Motor neuron (in vitro differentiated cells): ENCODE data around the gene SIRT2. TPM values are rescaled to one million over a fixed set of nuclear protein-coding genes. Genes with fewer than 3 reads are reported as not detected.
"Not testable (repeated sequence)": the region's sequence is repeated elsewhere in the genome, so short reads cannot be mapped to it uniquely, and the experiment has no call there.

Source experiments
- ATAC-seq, 8 experiments: fragments of 200-7000 bp; cut with Tn5 transposase; replicated peaks in 6 of 8; 2 replicates each; pipeline ENCODE4 v1.8.0; 2021; ENCODE audit warnings: mild to moderate bottlenecking in 8 of 8, moderate library complexity in 8 of 8
- H3K27ac ChIP-seq, 2 donors: fragments of 250-450 bp; sonication (Bioruptor Pico); 2 replicates each; pipeline ENCODE4 v1.9.0; 2021; ENCODE audit warnings: antibody characterized with exemption in 2 of 2, mild to moderate bottlenecking in 2 of 2, moderate library complexity in 1 of 2
- H3K4me1 ChIP-seq, 2 donors: fragments of 250-450 bp; sonication (Bioruptor Pico); replicated peaks in 1 of 2; 2 replicates each; pipeline ENCODE4 v1.6.1; 2021; ENCODE audit warnings: antibody characterized with exemption in 2 of 2, mild to moderate bottlenecking in 2 of 2, moderate library complexity in 1 of 2
- H3K4me3 ChIP-seq, 5 donors: fragments of 250-450 bp; sonication (Bioruptor Pico); 2 replicates each; pipeline ENCODE4 v1.9.0; 2021; ENCODE audit warnings: antibody characterized with exemption in 5 of 5, mild to moderate bottlenecking in 5 of 5, moderate library complexity in 4 of 5
- WGBS, 10 experiments: fragments of 450-650 bp; shearing (Covaris generic); methylation state at CpG; one replicate each; pipeline ENCODE4 v1.0.0; 2022; 5-methylcytosine and 5-hydroxymethylcytosine counted together
- in situ Hi-C, 9 experiments: fragments of 400-800 bp; cut with MboI; loops; one replicate each; pipeline ENCODE4 v1.15.0; 2021; ENCODE audit warnings: low sequenced_read_pairs in 9 of 9, low pct_unique_long_range_greater_than_20kb in 2 of 9; ENCODE audit not compliant: unreplicated experiment in 9 of 9
- total RNA-seq, 8 experiments: library from RNA; unstranded; fragments of 300-600 nt; gene quantifications; 2 replicates each; pipeline versions ENCODE4 v1.2.3 to v1.2.4, GENCODE V29; 2022

The SIRT2 gene
- total RNA-seq, 8 experiments from 2014 or later = 22.8 to 66.0 (median 38.1) TPM

DNA sequence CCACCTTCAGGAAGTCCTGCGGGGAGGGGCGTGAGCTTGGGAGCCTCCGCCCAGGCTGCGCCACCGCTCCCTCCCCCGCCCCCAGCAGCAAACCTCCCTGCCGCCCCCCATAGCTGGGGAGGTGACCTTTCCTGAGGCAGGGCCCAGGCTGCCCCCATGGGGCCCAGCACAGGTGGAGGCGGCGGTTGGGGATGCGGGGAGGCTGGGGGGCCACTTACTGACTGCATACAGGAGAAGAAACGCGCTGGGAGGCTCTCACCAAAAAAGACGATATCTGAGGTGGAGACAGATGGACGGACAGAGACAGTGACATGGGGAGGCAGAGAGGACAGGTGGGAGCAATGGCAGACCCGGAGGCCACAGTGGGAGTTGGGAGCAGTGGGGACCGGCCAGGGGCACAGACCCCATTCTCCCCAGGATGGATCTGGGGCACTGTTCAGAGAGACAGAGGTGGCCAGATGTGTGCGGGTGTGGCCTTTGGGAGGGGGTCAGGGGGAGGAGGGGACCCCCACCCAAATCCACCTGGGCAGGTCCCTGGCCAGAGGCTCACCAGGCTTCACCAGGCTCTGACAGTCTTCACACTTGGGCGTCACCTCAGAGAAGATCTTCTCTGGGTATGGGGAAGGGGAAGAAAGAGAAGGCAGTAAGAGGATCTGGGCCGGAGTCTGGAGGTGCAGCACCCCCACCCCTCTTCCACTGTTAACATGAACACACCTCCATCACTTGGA lies 18.4 kb downstream of the SIRT2 start:
- in situ Hi-C loops = no loop called here
- no peak overlapping the region for H3K27ac ChIP-seq
- no peak for ATAC-seq
- WGBS, 10 experiments = 100% methylated on average over 1 of the region's 19 CpGs; no CpG with 5 or more reads in 9 of the 10 experiments
- H3K4me3 ChIP-seq = no peak overlapping the region
- H3K4me1 ChIP-seq = peaks cover 0 to 11% of the 10 kb centered on the region in 2 donors

- no peak overlapping the region for H3K4me3 ChIP-seq
- H3K4me1 ChIP-seq = peaks cover 0 to 11% of the 10 kb centered on the region in 2 donors
- no peak for ATAC-seq
- 100% methylated on average over 2 of the region's 19 CpGs; no CpG with 5 or more reads in 9 of the 10 experiments for WGBS, 10 experiments
- in situ Hi-C loops = no loop called here
- no peak overlapping the region for H3K27ac ChIP-seq
Measured at GRCh38 chr19:38880076-38880881, 19.1 kb downstream of the SIRT2 start.

DNA sequence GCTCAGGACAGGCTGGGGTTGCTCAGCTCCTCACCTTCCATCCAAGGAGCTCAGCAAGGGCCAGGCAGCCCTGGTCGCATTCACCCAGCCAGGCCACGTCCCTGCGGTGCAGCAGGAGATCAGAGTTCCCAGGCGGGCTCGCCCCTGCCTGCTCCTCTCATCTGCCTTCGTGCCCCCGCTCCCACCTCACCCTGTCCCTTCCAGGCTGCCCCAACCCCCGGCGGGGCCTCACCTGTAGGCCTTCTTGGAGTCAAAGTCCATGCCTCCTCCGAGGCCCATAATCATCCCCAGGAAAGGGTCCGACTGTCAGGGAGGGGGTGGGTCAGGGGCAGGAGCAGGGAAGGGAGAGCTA lies 20.0 kb downstream of the SIRT2 start:
- in situ Hi-C loops = no loop called here
- ATAC-seq = no peak
- Histone ChIP-seq H3K4me3 (no peak overlapping the region), H3K4me1 (peaks cover 0 to 11% of the 10 kb centered on the region in 2 donors), H3K27ac (no peak overlapping the region)
- 80% methylated on average over 1 of the region's 11 CpGs; no CpG with 5 or more reads in 9 of the 10 experiments for WGBS, 10 experiments

DNA sequence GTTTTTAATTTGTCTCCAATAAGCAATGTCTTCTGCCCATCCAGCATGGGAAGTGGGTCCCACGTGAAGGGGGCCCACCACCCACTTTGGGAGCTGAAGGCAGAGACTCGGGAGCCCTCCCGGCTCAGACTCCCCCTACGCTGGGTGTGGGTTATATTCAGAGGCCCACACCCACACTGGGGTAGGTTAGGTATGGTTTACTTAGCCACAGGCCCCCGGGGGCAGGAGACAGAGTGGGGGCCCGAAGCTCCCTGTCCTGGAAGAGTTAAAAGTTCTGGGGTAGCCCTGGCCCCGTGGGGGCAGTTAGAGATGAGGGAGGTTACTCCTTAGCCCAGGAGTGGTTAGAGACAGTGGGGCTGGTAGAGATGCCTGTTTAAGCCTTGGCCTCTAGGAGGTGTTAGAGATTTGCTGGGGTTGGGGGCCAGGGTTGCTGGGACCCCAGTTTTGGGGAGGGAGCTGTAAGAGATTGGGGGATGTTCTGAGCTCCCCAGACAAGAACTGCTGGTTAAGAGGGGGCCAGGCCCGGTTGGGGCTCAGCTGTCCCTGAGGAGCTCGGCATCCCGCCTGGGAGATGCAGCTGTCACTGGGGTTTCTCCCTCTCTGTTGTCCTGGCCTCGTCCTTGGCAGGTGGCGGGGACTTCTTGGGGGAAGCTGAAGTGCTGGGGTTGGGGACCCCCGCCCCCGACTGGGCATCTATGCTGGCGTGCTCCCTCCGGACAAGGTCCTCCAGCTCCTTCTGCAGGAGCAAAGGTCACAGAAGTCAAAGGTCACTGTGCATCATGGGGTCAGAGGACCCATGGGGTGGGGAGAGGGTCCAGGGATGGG lies 20.6 kb downstream of the SIRT2 start:
- no peak for ATAC-seq
- Histone ChIP-seq H3K4me3 (no peak overlapping the region), H3K4me1 (peaks cover 0 to 11% of the 10 kb centered on the region in 2 donors), H3K27ac (peak overlapping the region in 1 of 2 donors; percentile 27)
- 17 to 100% (median 60%) methylated on average over 1 to 2 of the region's 16 CpGs; no CpG with 5 or more reads in 5 of the 10 experiments for WGBS, 10 experiments
- in situ Hi-C loops = no loop called here

GRCh38 chr19:38877781-38878574 lies 21.4 kb downstream of the SIRT2 start, which contains the start of gene RINL:
RINL (minus strand) TSS chr19:38878275; CDS start chr19:38876742, 1,533 bp downstream.
- WGBS, 10 experiments = 43 to 100% methylated on average over 1 of the region's 11 CpGs; no CpG with 5 or more reads in 8 of the 10 experiments

GRCh38 chr19:38875656-38876395 lies 23.6 kb downstream of the SIRT2 start:
- in situ Hi-C loops = no loop called here
- H3K27ac ChIP-seq = no peak overlapping the region
- WGBS, 10 experiments = 70 to 100% (median 84%) methylated on average over 1 to 5 of the region's 6 CpGs; no CpG with 5 or more reads in 1 of the 10 experiments
- H3K4me1 ChIP-seq = peaks cover 0 to 11% of the 10 kb centered on the region in 2 donors
- no peak for ATAC-seq
- no peak overlapping the region for H3K4me3 ChIP-seq

More at GRCh38 chr19:38877781-38878574, 21.4 kb downstream of the SIRT2 start, which contains the start of gene RINL:
- peak within 1 kb of the TSS in 1 of 2 donors; percentile 30 for H3K27ac ChIP-seq
- peak; percentile 27 to 83 (median 51) for ATAC-seq
- in situ Hi-C loops = no loop called here
- no peak within 1 kb of the TSS for H3K4me3 ChIP-seq
- peaks cover 0 to 11% of the 10 kb centered on the region in 2 donors for H3K4me1 ChIP-seq

DNA sequence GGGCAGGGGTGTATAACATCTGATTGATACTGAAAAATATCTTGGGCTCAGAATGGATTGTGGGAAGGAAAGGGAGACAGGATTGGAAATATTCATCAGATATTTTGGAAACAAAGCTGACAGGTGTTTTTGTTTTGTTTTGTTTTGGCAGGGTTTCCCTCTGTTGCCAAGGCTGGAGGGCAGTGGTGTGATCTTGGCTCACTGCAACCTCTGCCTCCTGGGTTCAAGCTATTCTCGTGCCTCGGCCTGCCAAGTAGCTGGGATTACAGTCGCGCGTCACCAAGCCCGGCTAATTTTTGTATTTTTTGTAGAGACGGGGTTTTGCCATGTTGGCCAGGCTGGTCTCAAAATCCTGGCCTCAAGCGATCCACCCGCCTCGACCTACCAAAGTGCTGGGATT lies 26.0 kb downstream of the SIRT2 start:
- WGBS, 10 experiments = 71 to 94% (median 80%) methylated on average over 1 to 10 of the region's 10 CpGs; no CpG with 5 or more reads in 5 of the 10 experiments
- H3K4me1 ChIP-seq = peaks cover 0 to 11% of the 10 kb centered on the region in 2 donors
- ATAC-seq, in situ Hi-C loops, H3K27ac ChIP-seq, H3K4me3 ChIP-seq: not testable (repeated sequence)

DNA sequence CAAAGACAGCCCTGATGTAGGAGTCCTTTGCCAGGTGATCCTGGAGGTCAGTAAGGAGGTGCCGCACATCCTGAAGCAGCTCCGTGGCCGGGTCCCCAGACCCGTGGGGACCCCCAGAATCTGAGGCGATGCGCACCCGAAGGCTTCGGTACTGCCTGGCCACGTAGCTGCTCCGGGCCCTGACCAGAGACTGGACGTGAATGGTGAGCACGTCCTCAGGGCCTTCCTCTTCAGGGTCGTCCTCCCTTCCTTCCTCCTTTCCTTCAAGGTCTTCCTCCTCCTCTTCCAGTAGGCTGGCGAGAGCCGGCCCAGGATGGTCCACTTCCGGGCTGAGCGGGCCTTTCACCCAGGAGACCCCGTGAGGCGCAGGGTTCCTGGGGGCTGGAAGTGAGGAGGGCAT lies 28.8 kb downstream of the SIRT2 start:
- 97 to 100% (median 100%) methylated on average over 1 to 10 of the region's 19 CpGs; no CpG with 5 or more reads in 5 of the 10 experiments for WGBS, 10 experiments
- in situ Hi-C loops = no loop called here
- peaks cover 0 to 4% of the 10 kb centered on the region in 2 donors for H3K4me1 ChIP-seq
- H3K4me3 ChIP-seq = no peak overlapping the region
- H3K27ac ChIP-seq = no peak overlapping the region
- ATAC-seq = no peak

DNA sequence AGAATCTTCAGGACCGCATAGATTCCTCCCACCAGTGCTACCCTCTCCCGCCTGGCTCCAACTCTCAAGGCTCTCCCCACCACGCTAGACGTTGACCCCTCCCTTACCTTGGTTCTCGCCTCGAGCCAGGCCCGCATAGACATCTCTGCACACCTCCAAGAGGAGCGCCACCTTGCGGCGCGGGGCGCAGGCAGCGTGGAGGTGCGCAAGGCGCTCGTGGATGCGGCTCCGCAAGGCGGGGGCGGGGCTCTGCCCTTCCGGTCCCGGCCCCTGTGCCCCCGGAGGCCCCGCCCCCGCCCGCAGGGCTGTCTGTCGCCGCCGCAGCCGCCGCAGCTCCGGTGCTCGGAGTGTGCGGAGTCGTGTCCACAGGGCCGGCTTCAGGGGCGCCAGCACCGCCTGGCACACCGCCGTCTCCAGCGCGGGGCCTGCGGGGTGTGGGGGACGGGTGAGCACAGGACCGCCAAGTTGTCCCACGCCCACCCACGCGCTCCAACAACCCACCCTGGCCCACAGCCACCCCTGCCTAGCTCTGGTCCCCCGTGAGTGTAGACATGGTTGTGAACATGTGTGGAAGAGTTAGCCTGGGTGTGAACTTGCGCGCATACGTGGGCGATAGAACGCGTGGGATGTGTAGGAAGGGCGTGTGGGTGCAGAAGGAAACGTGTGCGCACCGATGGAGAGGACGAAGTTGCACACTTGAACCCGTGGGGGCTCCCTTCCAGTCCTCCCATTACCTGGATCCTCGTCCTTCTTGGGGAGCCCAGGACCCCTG lies 29.4 kb downstream of the SIRT2 start:
- no peak overlapping the region for H3K27ac ChIP-seq
- in situ Hi-C loops = no loop called here
- H3K4me3 ChIP-seq = peak overlapping the region; percentile 6 to 21 (median 9)
- 0 to 93% (median 43%) methylated on average over 1 to 9 of the region's 62 CpGs; no CpG with 5 or more reads in 6 of the 10 experiments for whole genome bisulfite sequencing, 10 experiments
- ATAC-seq = peak; percentile 90 to 98 (median 94)
- peaks cover 0 to 4% of the 10 kb centered on the region in 2 donors for H3K4me1 ChIP-seq

DNA sequence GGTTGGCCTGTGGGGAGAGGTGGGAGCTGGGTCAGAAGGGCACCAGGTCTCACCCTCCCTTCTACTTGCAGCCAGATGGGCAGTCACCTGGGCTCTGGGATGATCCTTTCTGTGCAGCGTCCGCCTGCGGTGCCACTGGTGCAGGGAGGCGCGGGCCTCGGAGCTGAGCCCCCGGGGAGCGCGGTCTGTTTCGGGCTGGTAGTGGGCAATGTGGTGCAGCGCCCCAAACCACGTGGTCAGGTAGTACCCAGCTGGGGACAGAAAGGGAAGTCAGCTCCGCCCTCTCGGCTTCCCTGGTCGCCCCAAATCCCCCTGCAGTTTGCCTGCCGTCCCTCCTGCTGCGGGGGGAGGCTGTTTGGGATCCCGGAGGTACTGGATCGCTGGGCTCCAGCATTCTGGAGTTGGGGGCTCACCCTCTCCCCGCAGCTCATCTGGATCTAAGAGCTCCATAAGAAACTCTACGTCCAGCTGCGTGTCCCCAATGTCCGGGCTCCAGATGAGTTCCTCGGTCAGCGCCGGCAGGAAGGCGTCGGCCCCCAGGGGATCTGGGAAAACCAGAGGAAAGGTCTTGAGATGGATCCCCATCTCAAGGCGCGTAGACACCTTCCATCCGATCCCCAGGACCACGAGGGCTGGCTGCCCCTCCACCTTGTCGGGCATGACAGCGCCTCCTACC lies 30.1 kb downstream of the SIRT2 start:
- Histone ChIP-seq H3K27ac (no peak overlapping the region), H3K4me3 (peak overlapping the region; percentile 6 to 21 (median 9)), H3K4me1 (peaks cover 0 to 4% of the 10 kb centered on the region in 2 donors)
- in situ Hi-C loops = no loop called here
- ATAC-seq = peak in 3 of 8 experiments; percentile 9 to 14 (median 14)
- WGBS, 10 experiments = 0 to 87% (median 28%) methylated on average over 1 to 11 of the region's 34 CpGs; no CpG with 5 or more reads in 5 of the 10 experiments
